Measurements from ENCODE around the gene CAMTA1.
"Not testable (repeated sequence)": the region's sequence is repeated elsewhere in the genome, so short reads cannot be mapped to it uniquely, and the experiment has no call there.

Gene CAMTA1

GRCh38 chr1:7586031-7586941 is 801.0 kb downstream of the CAMTA1 start:
- no peak for DNase-seq (ENCODE audit: low read depth in 3 of 3)

DNA sequence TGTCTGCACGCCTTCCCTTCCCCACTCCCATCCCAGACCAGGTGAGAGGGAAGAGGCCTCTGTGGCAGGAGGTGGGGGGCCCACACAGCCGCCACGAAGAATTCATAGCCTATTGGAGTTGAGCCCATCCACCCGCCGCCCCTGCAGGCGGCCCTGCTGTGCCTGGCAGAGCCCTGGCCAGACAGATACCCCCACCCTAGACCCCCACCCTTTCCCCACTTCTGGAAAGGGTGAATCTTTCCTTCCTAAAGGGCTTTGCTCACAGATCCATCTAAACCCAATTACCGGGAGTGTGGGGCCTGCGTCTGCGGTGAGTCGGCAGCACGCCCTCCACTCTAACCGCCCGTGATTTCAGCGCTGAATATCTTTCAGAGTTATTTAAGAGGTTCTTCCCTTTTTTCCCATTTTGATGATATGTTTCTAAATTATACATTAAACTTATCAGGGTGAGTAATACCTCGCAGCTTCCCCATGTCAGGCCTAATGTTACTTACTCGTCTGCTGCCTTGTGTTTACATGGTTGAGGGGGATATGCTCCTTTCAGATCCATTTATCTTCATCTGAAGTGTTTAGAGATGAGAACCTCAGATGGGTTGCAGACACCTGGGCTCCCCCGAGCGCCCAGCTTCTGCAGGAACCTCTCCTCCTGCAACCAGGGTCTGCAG is 802.0 kb downstream of the CAMTA1 start:
- DNase-seq (ENCODE audit: low read depth in 3 of 3) = no peak

DNA sequence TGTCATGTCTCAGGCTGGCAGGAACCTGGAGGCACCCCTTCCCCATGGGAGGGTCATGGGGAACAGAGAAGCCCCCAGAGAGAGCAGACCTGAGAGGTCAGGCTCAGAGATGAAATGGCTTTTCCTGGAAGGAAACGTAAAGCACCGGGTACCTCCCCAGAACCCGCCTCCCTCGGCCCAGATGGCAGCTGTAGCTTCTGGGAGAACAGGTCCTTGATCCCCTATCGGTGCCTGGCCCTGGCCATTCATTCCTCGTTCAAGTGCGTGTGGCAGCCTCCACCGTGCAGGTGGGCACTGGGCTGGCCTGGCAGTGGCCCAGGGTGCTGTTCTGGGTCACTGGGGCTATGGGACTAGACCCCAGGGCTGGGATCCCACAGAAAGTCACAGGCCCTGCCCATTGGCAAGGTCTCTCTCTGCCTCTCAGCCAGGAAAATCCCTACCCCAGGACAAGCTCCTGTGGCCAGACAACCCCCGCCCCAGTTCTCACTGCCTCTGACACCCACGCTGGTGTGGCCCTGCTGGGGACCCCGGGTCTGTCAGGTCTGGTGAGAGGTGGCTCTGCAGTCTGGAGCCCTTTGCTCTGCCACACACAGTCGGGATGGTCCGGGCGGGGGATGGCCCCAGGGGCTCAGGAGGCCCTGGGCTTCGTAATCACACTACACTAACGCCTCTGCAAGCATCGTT is 802.7 kb downstream of the CAMTA1 start:
- no peak for DNase-seq (ENCODE audit: low read depth in 3 of 3)

DNA sequence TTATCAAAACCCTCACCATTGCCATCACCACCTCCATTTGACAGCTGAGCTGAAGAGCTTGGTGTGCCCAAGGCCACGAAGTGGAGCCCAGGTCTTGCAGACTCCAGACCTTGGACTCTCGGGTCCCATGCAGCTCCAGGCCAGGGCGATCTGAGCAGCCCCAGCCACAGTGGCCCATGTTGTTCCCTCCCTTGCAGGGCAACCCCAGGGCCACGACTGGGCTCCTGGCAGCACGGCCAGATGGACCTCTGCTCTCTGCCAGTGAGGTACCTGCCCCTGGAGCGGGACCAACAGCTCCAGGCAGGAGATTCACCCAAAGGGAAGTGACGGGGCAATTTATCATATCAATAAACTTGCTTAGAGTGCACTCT is 803.2 kb downstream of the CAMTA1 start:
- no peak for DNase-seq (ENCODE audit: low read depth in 3 of 3)

DNA sequence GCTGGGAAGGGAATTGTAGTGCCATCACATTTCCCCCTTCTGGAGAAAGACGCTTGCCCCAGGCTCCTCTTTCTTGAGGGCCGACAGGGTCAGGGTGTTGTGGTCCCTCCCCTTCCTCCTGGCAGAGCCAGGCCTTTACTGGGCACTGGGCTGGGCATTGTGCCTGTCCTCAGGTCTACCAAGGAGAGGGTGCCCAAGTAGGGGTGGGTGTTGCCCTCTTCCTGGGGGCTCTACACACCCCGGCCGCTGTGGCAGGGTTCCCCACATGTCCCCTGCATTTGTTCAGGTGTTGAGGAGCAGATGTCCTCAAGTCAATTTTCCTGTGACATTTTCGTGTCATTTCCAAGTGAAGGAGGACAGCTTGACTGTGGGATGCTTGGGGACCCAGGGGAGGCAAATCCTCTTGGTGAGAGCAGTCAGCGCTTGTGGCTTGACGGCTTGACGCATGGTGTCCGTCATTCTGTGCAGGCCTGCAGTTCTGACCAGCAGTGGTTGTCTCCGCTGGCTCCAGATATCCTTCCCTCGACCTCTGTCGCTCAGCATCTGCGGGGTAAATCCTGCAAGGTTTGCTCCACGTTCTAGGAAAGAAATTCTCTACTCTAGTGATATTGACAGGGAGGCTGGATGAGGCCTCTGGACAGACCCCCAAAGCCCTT is 804.0 kb downstream of the CAMTA1 start:
- no peak for DNase-seq (ENCODE audit: low read depth in 3 of 3)

DNA sequence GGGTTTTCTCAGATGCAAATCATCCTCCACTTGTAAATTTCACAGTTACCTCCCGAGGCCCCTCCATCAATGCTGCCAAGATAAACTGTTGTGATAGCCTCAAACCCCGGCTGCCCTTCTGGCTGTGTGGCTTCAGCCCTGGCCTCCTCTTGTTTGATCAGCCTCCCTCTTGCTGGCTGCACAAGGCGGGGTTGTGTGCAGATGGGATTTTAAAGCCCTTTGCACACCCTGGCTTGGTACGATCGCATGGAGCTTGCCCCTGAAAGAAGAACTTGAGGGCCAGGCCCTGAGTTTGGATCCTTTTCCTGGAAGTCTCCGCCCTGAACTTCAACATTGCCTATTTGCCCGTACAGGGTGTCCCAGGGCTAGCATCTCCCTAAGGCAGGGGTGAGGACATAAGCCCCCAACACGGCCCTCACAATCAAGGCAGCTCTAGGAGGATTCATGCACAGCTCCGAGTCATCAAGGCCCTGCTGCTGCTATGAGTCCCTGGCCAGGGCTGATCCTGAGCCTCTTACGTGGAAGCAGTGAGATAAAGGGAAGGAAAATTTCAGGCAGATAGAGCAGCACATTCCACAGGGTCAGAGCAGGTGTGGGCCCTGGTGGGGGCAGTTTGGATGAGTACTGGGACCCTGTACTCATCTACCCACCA is 804.6 kb downstream of the CAMTA1 start:
- no peak for DNase-seq (ENCODE audit: low read depth in 3 of 3)

DNA sequence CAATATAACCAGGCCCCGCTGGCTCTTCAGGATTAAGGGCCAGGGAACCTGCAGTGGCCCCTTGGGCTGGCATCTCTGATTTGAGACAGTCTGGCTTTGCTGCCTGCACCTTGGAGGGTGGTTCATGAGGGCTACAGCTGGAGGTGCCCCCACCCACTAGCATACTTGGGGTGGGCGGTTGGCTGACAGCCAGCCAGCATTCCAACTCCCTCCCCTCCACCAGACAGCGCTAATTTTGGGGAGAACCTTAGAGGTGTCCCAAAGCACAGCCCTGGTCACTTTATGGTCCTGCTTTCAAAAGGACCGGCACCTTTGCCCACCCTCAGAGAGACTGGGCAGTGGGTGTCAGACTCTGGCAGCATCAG is 805.2 kb downstream of the CAMTA1 start:
- DNase-seq (ENCODE audit: low read depth in 3 of 3) = no peak

DNA sequence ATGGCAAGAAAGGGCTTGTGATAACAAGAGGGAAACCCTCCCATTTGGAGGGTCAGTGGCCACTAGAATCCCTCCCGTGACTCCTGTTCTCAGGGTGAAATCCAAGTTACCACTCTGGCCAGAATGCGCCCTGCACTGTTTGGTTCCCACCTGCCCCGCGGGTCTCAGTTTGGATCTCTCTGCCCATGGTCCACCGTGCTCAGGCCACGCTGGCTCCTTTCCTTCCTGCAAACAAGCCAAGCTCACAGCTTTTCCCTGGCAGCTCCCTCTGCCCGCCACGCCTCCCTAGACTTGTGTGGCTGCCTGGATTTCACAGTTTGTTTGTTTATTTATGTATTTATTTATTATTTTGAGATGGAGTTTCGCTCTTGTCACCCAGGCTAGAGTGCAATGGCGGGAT is 806.3 kb downstream of the CAMTA1 start:
- no peak for DNase-seq (ENCODE audit: low read depth in 3 of 3)

- DNase-seq (ENCODE audit: low read depth in 3 of 3) = no peak
Measured at GRCh38 chr1:7592120-7592798, 807.0 kb downstream of the CAMTA1 start.

GRCh38 chr1:7594002-7594713 is 808.9 kb downstream of the CAMTA1 start:
- DNase-seq (ENCODE audit: low read depth in 3 of 3) = no peak

DNA sequence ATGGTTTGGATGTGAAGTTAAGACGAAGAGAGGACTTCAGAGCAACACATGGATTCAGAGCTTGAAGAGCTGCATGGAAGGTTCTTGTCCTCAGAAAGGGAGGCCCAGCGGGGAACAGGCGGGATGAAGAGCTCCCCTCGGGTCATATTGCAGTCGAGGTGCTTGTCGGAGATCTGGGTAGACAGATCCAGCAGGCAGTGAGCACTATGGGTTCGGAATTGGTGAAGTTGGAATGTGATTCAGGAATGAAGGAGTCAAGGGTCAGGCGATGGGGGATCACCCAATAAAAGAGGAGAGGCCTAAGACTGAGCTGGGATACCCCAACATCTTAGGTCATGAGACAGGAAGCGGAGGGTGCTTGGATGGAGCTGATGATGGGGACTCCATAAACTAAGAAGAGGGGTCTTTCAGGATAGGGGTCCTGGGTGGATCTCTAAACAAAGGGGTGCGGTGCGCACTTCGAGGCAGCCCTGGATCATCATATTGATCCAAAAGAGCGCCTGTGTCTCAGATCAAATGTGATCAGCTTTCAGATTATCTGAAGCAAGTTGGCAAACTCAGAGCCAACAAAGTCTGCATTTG is 809.6 kb downstream of the CAMTA1 start:
- no peak for DNase-seq (ENCODE audit: low read depth in 3 of 3)

DNA sequence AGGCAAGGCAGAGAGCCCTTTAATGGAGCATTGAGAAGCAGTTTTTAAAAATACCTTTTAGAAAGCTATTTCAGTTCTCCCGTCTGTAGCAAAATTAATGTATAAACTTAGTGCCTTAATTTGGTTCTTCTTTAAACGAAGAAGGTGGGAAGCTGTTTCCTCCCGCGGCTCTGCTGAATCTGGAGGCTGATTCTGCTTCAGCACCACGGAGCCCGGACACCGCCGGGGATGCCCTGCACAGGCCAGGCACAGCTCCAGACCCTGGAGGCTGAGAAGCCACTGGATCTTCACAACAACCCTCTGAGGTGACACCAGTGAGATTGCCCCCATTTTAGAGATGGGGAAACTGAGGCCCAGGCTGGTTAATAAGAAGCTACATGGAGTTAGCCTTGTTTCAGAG is 810.1 kb downstream of the CAMTA1 start:
- DNase-seq (ENCODE audit: low read depth in 3 of 3) = no peak

DNA sequence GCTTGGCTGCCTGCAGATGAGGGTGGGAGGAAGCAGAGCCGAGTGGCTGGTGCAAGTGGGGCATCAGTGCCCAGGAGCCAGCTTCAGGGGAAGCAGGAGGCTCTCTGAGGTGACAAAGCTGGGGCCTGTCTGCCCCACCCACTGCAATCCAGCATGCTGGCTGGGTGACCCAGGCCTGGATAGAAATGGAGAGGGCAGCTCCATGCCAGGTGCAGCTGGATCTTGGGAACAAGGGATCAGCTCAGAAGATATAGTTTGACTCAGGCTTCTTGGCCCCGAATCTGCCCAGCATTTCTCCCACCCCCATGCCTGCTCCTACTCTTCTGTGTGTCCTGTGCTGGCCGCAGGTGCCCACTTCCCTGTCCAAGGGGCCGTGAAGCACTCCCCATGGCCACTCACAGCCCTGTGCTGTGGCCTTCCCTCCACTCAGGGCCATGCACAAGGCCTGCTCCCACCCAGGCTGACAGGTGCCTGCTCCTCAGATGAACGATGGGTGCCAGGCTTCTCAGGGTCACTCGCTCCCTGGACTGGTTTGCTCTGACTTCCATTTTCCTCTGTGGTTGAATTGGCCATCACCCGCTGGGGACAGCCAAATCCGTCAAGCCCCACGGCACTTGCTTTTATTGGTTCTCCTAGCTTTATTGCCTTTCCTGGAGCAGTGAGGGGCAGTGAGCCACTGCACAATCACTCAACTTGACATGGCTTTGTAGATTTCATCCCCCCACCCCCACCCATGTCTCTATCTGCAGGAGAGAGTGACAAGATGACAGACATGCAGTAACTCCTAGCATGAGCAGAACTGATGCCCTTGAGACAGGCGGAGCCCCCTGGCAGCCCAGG is 811.1 kb downstream of the CAMTA1 start:
- no peak for DNase-seq (ENCODE audit: low read depth in 3 of 3)

DNA sequence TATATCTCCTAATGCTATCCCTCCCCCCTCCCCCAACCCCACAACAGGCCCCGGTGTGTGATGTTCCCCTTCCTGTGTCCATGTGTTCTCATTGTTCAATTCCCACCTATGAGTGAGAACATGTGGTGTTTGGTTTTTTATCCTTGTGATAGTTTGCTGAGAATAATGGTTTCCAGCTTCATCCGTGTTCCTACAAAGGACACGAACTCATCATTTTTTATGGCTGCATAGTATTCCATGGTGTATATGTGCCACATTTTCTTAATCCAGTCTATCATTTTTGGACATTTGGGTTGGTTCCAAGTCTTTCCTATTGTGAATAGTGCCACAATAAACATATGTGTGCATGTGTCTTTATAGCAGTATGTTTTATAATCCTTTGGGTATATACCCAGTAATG is 812.8 kb downstream of the CAMTA1 start:
- DNase-seq (ENCODE audit: low read depth in 3 of 3) = not testable (repeated sequence)

DNA sequence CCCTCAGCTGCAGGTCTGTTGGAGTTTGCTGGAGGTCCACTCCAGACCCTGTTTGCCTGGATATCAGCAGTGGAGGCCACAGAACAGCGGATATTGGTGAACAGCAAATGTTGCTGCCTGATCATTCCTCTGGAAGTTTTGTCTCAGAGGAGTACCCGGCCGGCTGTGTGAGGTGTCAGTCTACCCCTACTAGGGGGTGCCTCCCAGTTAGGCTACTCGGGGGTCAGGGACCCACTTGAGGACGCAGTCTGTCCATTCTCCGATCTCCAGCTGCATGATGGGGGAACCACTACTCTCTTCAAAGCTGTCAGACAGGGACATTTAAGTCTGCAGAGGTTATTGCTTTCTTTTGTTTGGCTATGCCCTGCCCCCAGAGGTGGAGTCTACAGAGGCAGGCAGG is 819.7 kb downstream of the CAMTA1 start:
- not testable (repeated sequence) for DNase-seq (ENCODE audit: low read depth in 3 of 3)

GRCh38 chr1:7606096-7606495 is 820.8 kb downstream of the CAMTA1 start:
- DNase-seq (ENCODE audit: low read depth in 3 of 3) = no peak

DNA sequence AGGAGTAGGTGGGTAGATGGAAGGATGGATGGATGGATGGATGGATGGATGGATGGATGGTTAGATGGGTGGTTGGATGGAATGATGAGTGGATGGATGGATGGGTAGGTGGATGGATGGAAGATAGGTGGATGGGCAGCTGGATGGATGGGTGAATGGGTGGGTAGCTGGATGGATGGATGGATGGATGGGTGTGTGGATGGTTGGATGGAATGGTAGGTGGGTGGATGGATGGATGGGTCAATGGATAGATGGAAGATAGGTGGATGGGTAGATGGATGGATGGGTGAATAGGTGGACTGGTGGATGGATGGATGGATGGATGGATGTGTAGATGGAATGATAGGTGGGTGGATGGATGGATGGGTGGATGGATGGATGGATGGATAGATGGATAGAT is 821.8 kb downstream of the CAMTA1 start:
- DNase-seq (ENCODE audit: low read depth in 3 of 3) = no peak

- DNase-seq (ENCODE audit: low read depth in 3 of 3) = no peak
Measured at GRCh38 chr1:7608628-7609305, 823.5 kb downstream of the CAMTA1 start.

All from stimulated activated CD4-positive, alpha-beta T cell treated with anti-CD3 and anti-CD28 coated beads, TNF-alpha, amount 100 ng/mL, for 24 hours (primary cell).